Mammary epithelial cell (primary cell): ENCODE measurements around the gene MORC4.

Experiments used
- CTCF ChIP-seq, 2 donors: IDR thresholded peaks in 1 of 2; conservative IDR thresholded peaks in 1 of 2; 2 replicates each; pipeline ENCODE4 v1.5.1; 2011 to 2012; ENCODE audit warnings: inconsistent platforms in 2 of 2, low read length in 2 of 2, mild to moderate bottlenecking in 2 of 2, control low read depth in 1 of 2, low read depth in 1 of 2; ENCODE audit not compliant: insufficient read depth in 1 of 2; ENCODE audit errors: extremely low read depth in 1 of 2
- EZH2 ChIP-seq: IDR thresholded peaks from 2 replicates; pipeline ENCODE4 v1.6.1; 2012; ENCODE audit warnings: low read length, inconsistent platforms, borderline replicate concordance

DNA sequence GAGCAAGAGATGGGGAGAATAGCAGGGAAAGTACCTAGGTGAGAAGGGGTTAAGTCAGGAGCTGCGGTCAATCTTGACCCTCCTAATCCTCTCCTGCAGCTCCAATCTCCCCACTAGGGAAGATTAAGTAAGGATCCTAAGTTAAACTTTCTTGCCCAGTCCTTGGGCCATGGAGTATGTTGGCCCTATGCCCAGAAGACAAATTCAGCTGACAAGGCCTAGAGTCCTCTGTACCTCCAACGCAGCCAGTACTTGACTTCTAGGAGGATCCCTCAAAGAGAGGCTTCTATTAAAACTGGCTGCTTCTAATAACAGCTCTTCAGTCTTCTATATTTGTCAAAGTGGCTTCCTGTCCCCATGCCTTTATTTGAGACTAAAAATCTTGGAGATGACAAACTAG is 78.4 kb downstream of the MORC4 start:
- no peak for TF ChIP-seq CTCF (conservative IDR thresholded peaks at IDR 0.05 in 1 of 2, IDR thresholded peaks at IDR 0.05 in 1 of 2; ENCODE audit: extremely low read depth in 1 of 2, insufficient read depth in 1 of 2, low read depth in 1 of 2, low read length in 2 of 2)
- TF ChIP-seq EZH2: no peak
